HepG2 (cell line): Measurements from ENCODE around the gene PARP11. TPM values are rescaled to one million over a fixed set of nuclear protein-coding genes. Genes with fewer than 3 reads are reported as not detected.

Experiments used
- ATAC-seq: fragments of 200-7000 bp; cut with Tn5 transposase; 3 replicates; pipeline ENCODE4 v1.9.1; 2020; ENCODE audit warnings: mild to moderate bottlenecking, moderate library complexity
- BruUV-seq: library from RNA; stranded (reverse); fragments of 400-500 nt; replicated peaks from 2 replicates; lab custom pipeline; 2021; lab: Mats Ljungman, UMichigan
- CTCF ChIA-PET: fragments of 300-600 bp; formaldehyde crosslinking; extraction: SDS; loops from one replicate; lab custom pipeline; 2021; ENCODE audit warnings: low total read pairs, inconsistent platforms, low intra/inter-chr PET ratio; lab: Yijun Ruan, JAX
- POLR2A ChIA-PET: fragments of 350-600 bp; sonication (Branson Sonifier 250); formaldehyde crosslinking; loops from one replicate; lab custom pipeline; 2020; ENCODE audit warnings: antibody characterized with exemption, inconsistent platforms; lab: Yijun Ruan, JAX
- DNase-seq: peaks from one replicate; pipeline ENCODE4 v3.0.0-alpha.2; 2015; ENCODE audit warnings: low spot score
- FAIRE-seq: peaks from 3 replicates; lab custom pipeline; 2011; peaks lifted over from hg19 to GRCh38; lab: Jason Lieb, UNC
- H2AFZ ChIP-seq: one replicate; pipeline ENCODE4 v1.6.1; 2011; ENCODE audit warnings: low read length, inconsistent platforms
- H3K27ac ChIP-seq: fragments of 300-600 bp; 3 replicates; pipeline ENCODE4 v1.8.0; 2011; ENCODE audit warnings: mixed run types, mild to moderate bottlenecking, mixed read lengths, low read length, inconsistent platforms; ENCODE audit not compliant: insufficient read depth; ENCODE audit errors: extremely low read length
- H3K27me3 ChIP-seq, 2 experiments: fragments of 200-600 bp in 1 of 2; 2 replicates in 1 of 2; 3 replicates in 1 of 2; pipeline versions ENCODE4 v1.6.0 to v1.8.0; 2011; ENCODE audit warnings: low read length in 2 of 2, mild to moderate bottlenecking in 2 of 2, moderate library complexity in 2 of 2, inconsistent platforms in 1 of 2; ENCODE audit not compliant: insufficient read depth in 2 of 2, control insufficient read depth in 1 of 2
- H3K36me3 ChIP-seq, 2 experiments: fragments of 200-600 bp in 1 of 2; replicated peaks in 1 of 2; 2 replicates in 1 of 2; 3 replicates in 1 of 2; pipeline versions ENCODE4 v1.5.1 to v1.8.0; 2011; ENCODE audit warnings: low read length in 2 of 2, inconsistent platforms in 1 of 2; ENCODE audit not compliant: insufficient read depth in 2 of 2, control insufficient read depth in 1 of 2
- H3K4me1 ChIP-seq: 2 replicates; pipeline ENCODE4 v1.5.1; 2012; ENCODE audit warnings: low read length, inconsistent platforms; ENCODE audit not compliant: insufficient read depth
- H3K4me2 ChIP-seq: 2 replicates; pipeline ENCODE4 v1.6.0; 2011; ENCODE audit warnings: low read depth, low read length, inconsistent platforms
- H3K4me3 ChIP-seq, 3 experiments: fragments of 200-600 bp in 1 of 3; sonication (generic), shearing (Covaris generic) in 1 of 3; replicated peaks in 1 of 3; 2 replicates each; pipeline ENCODE4 v1.5.1; 2011 to 2016; ENCODE audit warnings: low read length in 3 of 3, inconsistent platforms in 2 of 3, low read depth in 2 of 3, mild to moderate bottlenecking in 2 of 3, control low read depth in 1 of 3, mixed read lengths in 1 of 3; ENCODE audit not compliant: insufficient read depth in 1 of 3
- H3K79me2 ChIP-seq: one replicate; pipeline ENCODE4 v1.6.1; 2011; ENCODE audit warnings: low read length, inconsistent platforms; ENCODE audit not compliant: insufficient read depth
- H3K9ac ChIP-seq: 2 replicates; pipeline ENCODE4 v1.6.0; 2011; ENCODE audit warnings: mild to moderate bottlenecking, low read depth, low read length, inconsistent platforms; ENCODE audit not compliant: insufficient read depth
- H3K9me3 ChIP-seq: 2 replicates; pipeline ENCODE4 v1.5.1; 2012; ENCODE audit warnings: mild to moderate bottlenecking, low read length
- H4K20me1 ChIP-seq: 2 replicates; pipeline ENCODE4 v1.6.0; 2011; ENCODE audit warnings: inconsistent platforms, mild to moderate bottlenecking, low read length, moderate library complexity; ENCODE audit not compliant: insufficient read depth
- ATF1 ChIP-seq: IDR thresholded peaks from 2 replicates; pipeline ENCODE4 v1.6.1; 2016; ENCODE audit warnings: mild to moderate bottlenecking, control low read depth
- EZH2 ChIP-seq: conservative IDR thresholded peaks from 2 replicates; pipeline ENCODE4 v1.6.1; 2012; ENCODE audit warnings: mild to moderate bottlenecking, low read depth, low read length, moderate library complexity
- KDM5A ChIP-seq: fragments of 200-600 bp; sonication (generic); IDR thresholded peaks from 2 replicates; pipeline ENCODE4 v1.7.0; 2018; ENCODE audit warnings: antibody characterized with exemption, mild to moderate bottlenecking, low read length, borderline replicate concordance
- NR2F1 ChIP-seq, 2 experiments: fragments of 450-650 bp in 1 of 2; formaldehyde crosslinking in 1 of 2; IDR thresholded peaks; 2 replicates each; pipeline versions ENCODE4 v1.5.0 to v1.6.1; 2016 to 2020; ENCODE audit warnings: mild to moderate bottlenecking in 1 of 2, missing compliant biosample characterization in 1 of 2, missing genetic modification reagents in 1 of 2, moderate library complexity in 1 of 2
- SNAPC2 ChIP-seq: sonication (generic); formaldehyde crosslinking; IDR thresholded peaks from 2 replicates; pipeline ENCODE4 v1.8.1; 2022; ENCODE audit warnings: mild to moderate bottlenecking, missing genetic modification reagents
- TARDBP ChIP-seq: sonication (generic); formaldehyde crosslinking; IDR thresholded peaks from 2 replicates; pipeline ENCODE4 v1.8.0; 2022; ENCODE audit warnings: mild to moderate bottlenecking, missing genetic modification reagents
- ZNF205 ChIP-seq: IDR thresholded peaks from 2 replicates; pipeline ENCODE4 v1.6.1; 2018; ENCODE audit warnings: missing biosample characterization, missing genetic modification reagents
- ZNF570 ChIP-seq: sonication (generic); formaldehyde crosslinking; IDR thresholded peaks from 2 replicates; pipeline ENCODE4 v1.4.0; 2020; ENCODE audit warnings: mild to moderate bottlenecking, missing genetic modification reagents, borderline replicate concordance
- ZSCAN9 ChIP-seq: IDR thresholded peaks from 2 replicates; pipeline ENCODE4 v1.6.1; 2016; ENCODE audit warnings: borderline replicate concordance
- WGBS: methylation state at CpG from one replicate; pipeline ENCODE4 v1.1.6; 2017; ENCODE audit warnings: low lambda C conversion rate; 5-methylcytosine and 5-hydroxymethylcytosine counted together
- in situ Hi-C: cut with HindIII; loops from 2 replicates; pipeline ENCODE4 v1.10.0; 2017; ENCODE audit warnings: low pct_unique_long_range_greater_than_20kb; ENCODE audit not compliant: extremely low pct_ligation_motif_present
- intact Hi-C: fragments of 100-400 bp; cut with micrococcal nuclease; formaldehyde crosslinking; loops from one replicate; pipeline ENCODE4 v1.10.0; 2022; ENCODE audit not compliant: unreplicated experiment
- polyA plus RNA-seq, 8 experiments: library from polyadenylated mRNA; depleted of rRNA in 3 of 8; stranded (reverse) in 7 of 8; unstranded in 1 of 8; fragments of >200 nt; fragmentation: Illumina TruSeq in 4 of 8; extraction: Trizol in 4 of 8; gene quantifications; 2 replicates each; pipeline versions ENCODE4 v1.2.1 to v1.2.3, GENCODE V29; 2011 to 2016; ENCODE audit warnings: low read depth in 4 of 8, missing spikeins in 1 of 8, mixed read lengths in 1 of 8; ENCODE audit not compliant: insufficient read depth in 1 of 8
- total RNA-seq, 5 experiments: library from RNA; depleted of rRNA; stranded (reverse); fragments of >200 nt; fragmentation: Illumina TruSeq; extraction: Trizol; gene quantifications; 2 replicates each; pipeline ENCODE4 v1.2.3, GENCODE V29; 2016; ENCODE audit warnings: low read depth in 1 of 5
- TF ChIP-seq, protein P1 (sequence below): sonication (generic); formaldehyde crosslinking; IDR thresholded peaks from 2 replicates; pipeline ENCODE4 v1.8.0; 2023; ENCODE audit warnings: mild to moderate bottlenecking, missing genetic modification reagents
- TF ChIP-seq, protein P2 (sequence below): sonication (generic); formaldehyde crosslinking; IDR thresholded peaks from 2 replicates; pipeline ENCODE4 v1.4.0; 2020; ENCODE audit warnings: missing genetic modification reagents

The PARP11 gene
- total and polyA plus RNA-seq, 2 of the 13 experiments (the other 11 are each of a cell fraction or from before 2014, with no cell fraction given) = 4.0 to 7.6 TPM

DNA sequence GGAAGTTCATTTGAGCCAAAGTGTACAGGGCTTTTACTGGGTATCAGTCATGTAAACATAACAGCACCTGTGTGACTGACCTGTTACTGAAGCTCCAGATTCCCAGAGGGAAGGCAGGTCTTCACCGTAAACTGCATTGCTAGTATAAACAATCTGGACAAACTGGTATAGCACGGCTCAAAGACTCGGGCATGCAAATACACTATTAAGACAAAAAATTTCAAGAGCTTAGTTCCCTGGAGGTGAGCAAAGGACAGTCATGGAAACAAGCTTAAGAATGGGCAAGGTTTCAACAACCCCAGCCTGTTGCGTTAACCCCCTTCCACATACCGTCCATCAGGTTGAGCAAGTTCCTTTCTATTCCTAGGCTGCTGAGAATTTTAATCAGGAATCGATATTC is 9.4 kb downstream of the PARP11 start:
- BruUV-seq = no TSS peak
- POLR2A ChIA-PET = no interaction called here

More for the DNA sequence above, 9.4 kb downstream of the PARP11 start:
- H3K27ac ChIP-seq = no peak overlapping the region
- H4K20me1 ChIP-seq = no peaks in the 10 kb centered on the region
- peaks cover 3% of the 10 kb centered on the region for H3K79me2 ChIP-seq
- no peak overlapping the region for H3K4me2 ChIP-seq
- no peaks in the 10 kb centered on the region for H3K27me3 ChIP-seq
- no peak overlapping the region for H2AFZ ChIP-seq
- H3K4me3 ChIP-seq = no peak overlapping the region
- H3K9ac ChIP-seq = no peak overlapping the region
- no peaks in the 10 kb centered on the region for H3K4me1 ChIP-seq
- CTCF ChIA-PET = no interaction called here
- no peak for FAIRE-seq
- intact Hi-C loops = no loop called here
- DNase-seq = no peak
- in situ Hi-C loops = no loop called here
- no peak for TF ChIP-seq KDM5A
- TF ChIP-seq, protein P1, sequence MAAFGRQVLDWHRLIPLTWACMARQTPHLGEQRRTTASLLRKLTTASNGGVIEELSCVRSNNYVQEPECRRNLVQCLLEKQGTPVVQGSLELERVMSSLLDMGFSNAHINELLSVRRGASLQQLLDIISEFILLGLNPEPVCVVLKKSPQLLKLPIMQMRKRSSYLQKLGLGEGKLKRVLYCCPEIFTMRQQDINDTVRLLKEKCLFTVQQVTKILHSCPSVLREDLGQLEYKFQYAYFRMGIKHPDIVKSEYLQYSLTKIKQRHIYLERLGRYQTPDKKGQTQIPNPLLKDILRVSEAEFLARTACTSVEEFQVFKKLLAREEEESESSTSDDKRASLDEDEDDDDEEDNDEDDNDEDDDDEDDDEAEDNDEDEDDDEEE (CRISPR knock-in tag) = no peak
- no peak for TF ChIP-seq ZNF570 (CRISPR knock-in tag)
- TF ChIP-seq, protein P2, sequence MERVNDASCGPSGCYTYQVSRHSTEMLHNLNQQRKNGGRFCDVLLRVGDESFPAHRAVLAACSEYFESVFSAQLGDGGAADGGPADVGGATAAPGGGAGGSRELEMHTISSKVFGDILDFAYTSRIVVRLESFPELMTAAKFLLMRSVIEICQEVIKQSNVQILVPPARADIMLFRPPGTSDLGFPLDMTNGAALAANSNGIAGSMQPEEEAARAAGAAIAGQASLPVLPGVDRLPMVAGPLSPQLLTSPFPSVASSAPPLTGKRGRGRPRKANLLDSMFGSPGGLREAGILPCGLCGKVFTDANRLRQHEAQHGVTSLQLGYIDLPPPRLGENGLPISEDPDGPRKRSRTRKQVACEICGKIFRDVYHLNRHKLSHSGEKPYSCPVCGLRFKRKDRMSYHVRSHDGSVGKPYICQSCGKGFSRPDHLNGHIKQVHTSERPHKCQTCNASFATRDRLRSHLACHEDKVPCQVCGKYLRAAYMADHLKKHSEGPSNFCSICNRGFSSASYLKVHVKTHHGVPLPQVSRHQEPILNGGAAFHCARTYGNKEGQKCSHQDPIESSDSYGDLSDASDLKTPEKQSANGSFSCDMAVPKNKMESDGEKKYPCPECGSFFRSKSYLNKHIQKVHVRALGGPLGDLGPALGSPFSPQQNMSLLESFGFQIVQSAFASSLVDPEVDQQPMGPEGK (CRISPR knock-in tag) = no peak
- TF ChIP-seq ZSCAN9 (CRISPR knock-in tag) = no peak
- TF ChIP-seq TARDBP = no peak
- TF ChIP-seq ATF1 = no peak
- no peak for TF ChIP-seq SNAPC2 (CRISPR knock-in tag)
- TF ChIP-seq EZH2 = no peak
- TF ChIP-seq ZNF205 (CRISPR knock-in tag) = no peak
- TF ChIP-seq NR2F1 (CRISPR knock-in tag; IDR thresholded peaks at IDR 0.05) = no peak
- ATAC-seq = no peak
- peaks cover 0 to 1% of the 10 kb centered on the region in 2 experiments; a peak in 1 of 5 replicates for H3K36me3 ChIP-seq
- no peaks in the 10 kb centered on the region for H3K9me3 ChIP-seq
- 95% methylated on average over 6 of the region's 6 CpGs for WGBS
